ENCODE measurements around the gene CBX6. TPM values are rescaled to one million over a fixed set of nuclear protein-coding genes. Genes with fewer than 3 reads are reported as not detected.

Gene CBX6
- total and polyA plus RNA-seq, 2 experiments from 2014 or later = 51.9 to 52.1 TPM

DNA sequence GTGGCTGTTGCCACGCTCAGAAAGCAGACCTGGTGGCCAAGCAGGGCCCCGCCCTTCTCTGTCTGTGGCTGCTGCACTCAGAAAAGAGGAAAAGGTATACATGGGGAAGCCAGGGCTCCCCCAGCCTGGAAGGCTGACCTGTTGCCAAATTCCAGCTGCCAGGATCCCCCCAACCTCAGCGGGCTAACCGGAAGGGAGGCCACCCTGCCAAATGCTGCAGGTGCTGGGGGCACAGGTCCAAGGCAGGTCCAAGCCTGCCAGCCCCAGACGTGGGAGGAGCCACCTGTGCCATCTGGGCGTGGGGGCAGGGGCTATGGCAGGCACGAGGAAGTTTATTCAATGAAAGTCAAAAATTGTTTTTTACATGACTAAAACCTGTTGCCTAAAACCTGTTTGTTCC, 30.8 kb downstream of the CBX6 start:
- Histone ChIP-seq H3K9ac (no peak overlapping the region), H3K4me3 (no peak overlapping the region), H3K9me2 (ENCODE audit: insufficient read depth) (no peaks in the 10 kb centered on the region), H3K36me3 (ENCODE audit: low read depth) (no peaks in the 10 kb centered on the region), H3K27me3 (replicated peaks; ENCODE audit: insufficient read depth) (no peaks in the 10 kb centered on the region; the same call in 1 of the 2 replicates), H3F3A (ENCODE audit: insufficient read depth) (0 out of 2 replicates have a peak, but pooled peaks cover 6% of the 10 kb centered on the region), H3K27ac (no peak overlapping the region), H3K79me2 (ENCODE audit: insufficient read depth) (no peaks in the 10 kb centered on the region), H4K20me1 (ENCODE audit: insufficient read depth) (no peaks in the 10 kb centered on the region), H3K4me1 (ENCODE audit: insufficient read depth) (no peaks in the 10 kb centered on the region), H2AFZ (no peak overlapping the region), H3K4me2 (ENCODE audit: unreplicated experiment) (no peak overlapping the region), H3K9me3 (ENCODE audit: low read depth) (no peaks in the 10 kb centered on the region)
- no peak for DNase-seq
- 64 to 65% methylated on average over 7 of the region's 7 CpGs for WGBS, 2 experiments (ENCODE audit: low coverage in 1 of 2, low lambda C conversion rate in 2 of 2, missing lambda C conversion rate in 2 of 2)
- in situ Hi-C loops (cut with MboI) = no loop called here
- TF ChIP-seq EZH2phosphoT487 (IDR thresholded peaks at IDR 0.05; ENCODE audit: insufficient read depth, low read depth) (no peak), EZH2 (IDR thresholded peaks at IDR 0.05; ENCODE audit: insufficient read depth, poor library complexity, severe bottlenecking) (no peak)

DNA sequence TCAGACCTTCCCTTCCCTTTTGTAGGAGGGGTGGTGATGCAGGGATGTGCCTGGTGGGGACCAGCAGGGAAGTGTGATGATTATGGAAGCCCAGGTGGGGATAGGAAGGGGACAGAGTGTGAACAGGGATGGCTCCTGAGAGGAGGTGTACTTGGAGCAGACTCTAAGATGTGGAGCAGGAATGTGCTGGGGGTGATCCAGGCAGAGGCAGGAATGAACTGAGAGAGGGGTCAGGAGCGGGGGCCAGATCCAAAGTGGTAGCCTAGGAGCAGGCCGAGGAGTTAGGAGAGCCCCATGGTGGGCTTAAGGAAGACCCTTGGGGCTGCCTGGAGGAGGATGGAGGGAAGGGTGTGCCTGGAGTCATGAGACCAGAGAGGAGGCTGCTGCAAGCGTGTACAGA, 31.9 kb downstream of the CBX6 start:
- no peak overlapping the region for H3K4me3 ChIP-seq
- no peaks in the 10 kb centered on the region for H4K20me1 ChIP-seq (ENCODE audit: insufficient read depth)
- no peaks in the 10 kb centered on the region for H3K9me3 ChIP-seq (ENCODE audit: low read depth)
- no peak overlapping the region for H3K27ac ChIP-seq
- H3K4me1 ChIP-seq (ENCODE audit: insufficient read depth) = no peaks in the 10 kb centered on the region
- H3K27me3 ChIP-seq (replicated peaks; ENCODE audit: insufficient read depth) = no peaks in the 10 kb centered on the region; the same call in 1 of the 2 replicates
- no peaks in the 10 kb centered on the region for H3K9me2 ChIP-seq (ENCODE audit: insufficient read depth)
- no peak overlapping the region for H3K9ac ChIP-seq
- no peaks in the 10 kb centered on the region for H3K36me3 ChIP-seq (ENCODE audit: low read depth)
- DNase-seq = no peak
- no peak overlapping the region for H3K4me2 ChIP-seq (ENCODE audit: unreplicated experiment)
- 70 to 84% methylated on average over 3 of the region's 3 CpGs for WGBS, 2 experiments (ENCODE audit: low coverage in 1 of 2, low lambda C conversion rate in 2 of 2, missing lambda C conversion rate in 2 of 2)
- 0 out of 2 replicates have a peak, but pooled peaks cover 6% of the 10 kb centered on the region for H3F3A ChIP-seq (ENCODE audit: insufficient read depth)
- no peaks in the 10 kb centered on the region for H3K79me2 ChIP-seq (ENCODE audit: insufficient read depth)
- H2AFZ ChIP-seq = no peak overlapping the region
- in situ Hi-C loops (cut with MboI) = no loop called here
- no peak for TF ChIP-seq EZH2phosphoT487 (IDR thresholded peaks at IDR 0.05; ENCODE audit: insufficient read depth, low read depth)
- no peak for TF ChIP-seq EZH2 (IDR thresholded peaks at IDR 0.05; ENCODE audit: insufficient read depth, poor library complexity, severe bottlenecking)

DNA sequence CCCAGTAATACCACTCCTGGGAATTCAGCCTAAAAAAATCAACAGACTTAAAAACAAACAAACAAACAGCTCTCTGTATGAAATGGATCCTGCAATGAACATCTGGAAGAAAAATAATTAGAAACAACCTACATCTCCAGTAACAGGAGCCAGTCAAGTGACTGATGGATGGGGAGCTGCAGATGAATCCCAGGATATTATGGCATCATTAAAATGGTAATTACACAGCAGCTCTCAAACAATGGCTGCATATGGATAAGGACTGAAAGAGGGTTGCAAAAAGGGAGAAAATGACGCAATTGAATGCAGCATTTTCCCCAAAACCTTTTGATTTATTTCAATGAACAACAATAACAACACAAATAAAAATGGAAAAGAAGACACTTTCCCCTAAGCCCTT, 32.3 kb downstream of the CBX6 start:
- no peaks in the 10 kb centered on the region for H3K79me2 ChIP-seq (ENCODE audit: insufficient read depth)
- H3K27ac ChIP-seq = no peak overlapping the region
- no peaks in the 10 kb centered on the region for H3K4me1 ChIP-seq (ENCODE audit: insufficient read depth)
- no peaks in the 10 kb centered on the region for H3K9me3 ChIP-seq (ENCODE audit: low read depth)
- H3K4me3 ChIP-seq = no peak overlapping the region
- H3K4me2 ChIP-seq (ENCODE audit: unreplicated experiment) = no peak overlapping the region
- H2AFZ ChIP-seq = no peak overlapping the region
- H4K20me1 ChIP-seq (ENCODE audit: insufficient read depth) = no peaks in the 10 kb centered on the region
- H3K27me3 ChIP-seq (replicated peaks; ENCODE audit: insufficient read depth) = no peaks in the 10 kb centered on the region; the same call in 1 of the 2 replicates
- no peaks in the 10 kb centered on the region for H3K36me3 ChIP-seq (ENCODE audit: low read depth)
- in situ Hi-C loops (cut with MboI) = no loop called here
- DNase-seq = no peak
- H3K9ac ChIP-seq = no peak overlapping the region
- 0 out of 2 replicates have a peak, but pooled peaks cover 2% of the 10 kb centered on the region for H3F3A ChIP-seq (ENCODE audit: insufficient read depth)
- no peaks in the 10 kb centered on the region for H3K9me2 ChIP-seq (ENCODE audit: insufficient read depth)
- WGBS, 2 experiments (ENCODE audit: low coverage in 1 of 2, low lambda C conversion rate in 2 of 2, missing lambda C conversion rate in 2 of 2) = 73 to 87% methylated on average over 1 of the region's 1 CpG
- TF ChIP-seq EZH2 (IDR thresholded peaks at IDR 0.05; ENCODE audit: insufficient read depth, poor library complexity, severe bottlenecking) = no peak
- TF ChIP-seq EZH2phosphoT487 (IDR thresholded peaks at IDR 0.05; ENCODE audit: insufficient read depth, low read depth) = no peak

DNA sequence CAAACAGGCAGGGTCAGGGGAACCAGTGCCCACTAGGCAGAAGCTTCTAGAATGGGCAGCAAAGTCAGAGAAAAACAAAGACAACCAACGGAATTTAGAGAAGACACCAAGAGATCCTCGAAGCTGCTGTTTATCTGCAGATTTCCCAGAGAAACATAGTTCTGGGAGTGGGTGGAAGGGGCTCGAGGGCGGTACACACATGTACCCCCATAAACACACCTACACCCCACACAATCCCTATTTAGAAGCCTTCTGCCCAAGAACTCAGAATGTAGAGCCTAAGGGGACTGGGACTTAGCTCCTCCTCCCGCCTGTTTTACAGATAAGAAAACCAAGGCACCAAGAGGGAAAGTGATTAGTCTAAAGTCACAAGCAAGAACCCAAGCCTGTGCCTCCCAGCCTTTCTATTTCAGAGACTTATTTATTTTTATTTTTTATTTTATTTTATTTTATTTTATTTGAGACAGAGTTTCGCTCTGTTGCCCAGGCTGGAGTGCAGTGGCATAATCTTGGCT, 34.5 kb downstream of the CBX6 start:
- WGBS, 2 experiments (ENCODE audit: low coverage in 1 of 2, low lambda C conversion rate in 2 of 2, missing lambda C conversion rate in 2 of 2) = 88 to 93% methylated on average over 5 to 6 of the region's 6 CpGs
- H3K4me3 ChIP-seq = no peak overlapping the region
- H2AFZ ChIP-seq = no peak overlapping the region
- no peaks in the 10 kb centered on the region for H3K4me1 ChIP-seq (ENCODE audit: insufficient read depth)
- no peak overlapping the region for H3K27ac ChIP-seq
- TF ChIP-seq EZH2phosphoT487 (IDR thresholded peaks at IDR 0.05; ENCODE audit: insufficient read depth, low read depth) = no peak
- TF ChIP-seq EZH2 (IDR thresholded peaks at IDR 0.05; ENCODE audit: insufficient read depth, poor library complexity, severe bottlenecking) = no peak
- H3K27me3 ChIP-seq (replicated peaks; ENCODE audit: insufficient read depth) = no peaks in the 10 kb centered on the region; the same call in 1 of the 2 replicates
- in situ Hi-C loops (cut with MboI) = no loop called here
- H3F3A ChIP-seq (ENCODE audit: insufficient read depth) = no peaks in the 10 kb centered on the region
- H3K79me2 ChIP-seq (ENCODE audit: insufficient read depth) = no peaks in the 10 kb centered on the region
- H3K9me2 ChIP-seq (ENCODE audit: insufficient read depth) = no peaks in the 10 kb centered on the region
- H3K4me2 ChIP-seq (ENCODE audit: unreplicated experiment) = no peak overlapping the region
- no peaks in the 10 kb centered on the region for H4K20me1 ChIP-seq (ENCODE audit: insufficient read depth)
- no peaks in the 10 kb centered on the region for H3K36me3 ChIP-seq (ENCODE audit: low read depth)
- H3K9me3 ChIP-seq (ENCODE audit: low read depth) = no peaks in the 10 kb centered on the region
- H3K9ac ChIP-seq = no peak overlapping the region
- DNase-seq = no peak
